H1 (cell line): Measurements from ENCODE around the gene SLC24A4. TPM values are rescaled to one million over a fixed set of nuclear protein-coding genes. Genes with fewer than 3 reads are reported as not detected.

Experiments
- CTCF ChIA-PET: fragments of 300-600 bp; sonication (Branson Sonifier 250); formaldehyde crosslinking; loops from one replicate; lab custom pipeline; 2021; ENCODE audit not compliant: partially characterized antibody; lab: Charles Lee
- POLR2A ChIA-PET: fragments of 300-600 bp; sonication (Branson Sonifier 250); formaldehyde crosslinking; loops from one replicate; lab custom pipeline; 2021; ENCODE audit warnings: inconsistent platforms; ENCODE audit not compliant: partially characterized antibody; lab: Charles Lee
- DNase-seq, 2 experiments: peaks; one replicate each; pipeline versions ENCODE4 v3.0.0 to v3.0.0-alpha.2; 2010 to 2022; ENCODE audit warnings: low spot score in 2 of 2, low read depth in 1 of 2, mixed read lengths in 1 of 2
- FAIRE-seq: peaks from 2 replicates; lab custom pipeline; 2011; peaks lifted over from hg19 to GRCh38; lab: Jason Lieb, UNC
- H2AFZ ChIP-seq: 2 replicates; pipeline ENCODE4 v1.8.1; 2012; ENCODE audit warnings: low read length, inconsistent platforms
- H2AK5ac ChIP-seq: 2 replicates; pipeline ENCODE4 v1.6.1; 2013; ENCODE audit warnings: low read depth, low read length
- H2BK120ac ChIP-seq: replicated peaks from 2 replicates; pipeline ENCODE3; 2013; ENCODE audit warnings: low read depth, low read length, inconsistent platforms
- H2BK12ac ChIP-seq: 2 replicates; pipeline ENCODE4 v1.6.1; 2013; ENCODE audit warnings: low read depth, low read length
- H2BK15ac ChIP-seq: 2 replicates; pipeline ENCODE4 v1.6.1; 2013; ENCODE audit warnings: low read length
- H2BK20ac ChIP-seq: 2 replicates; pipeline ENCODE4 v1.6.1; 2013; ENCODE audit warnings: low read length
- H2BK5ac ChIP-seq: 2 replicates; pipeline ENCODE4 v1.6.1; 2013; ENCODE audit warnings: low read depth, low read length
- H3K14ac ChIP-seq: 2 replicates; pipeline ENCODE4 v1.6.1; 2013; ENCODE audit warnings: inconsistent platforms; ENCODE audit not compliant: insufficient read length
- H3K18ac ChIP-seq: 2 replicates; pipeline ENCODE4 v1.6.1; 2013; ENCODE audit warnings: low read length; ENCODE audit errors: extremely low read depth
- H3K23ac ChIP-seq: 2 replicates; pipeline ENCODE4 v1.6.1; 2013; ENCODE audit warnings: inconsistent platforms; ENCODE audit not compliant: insufficient read length
- H3K23me2 ChIP-seq: 2 replicates; pipeline ENCODE4 v1.6.1; 2013; ENCODE audit warnings: low read depth, low read length
- H3K27ac ChIP-seq: 2 replicates; pipeline ENCODE4 v1.6.1; 2011; ENCODE audit warnings: low read depth, low read length, inconsistent platforms
- H3K27me3 ChIP-seq, 4 experiments: replicated peaks in 1 of 4; 1 replicate in 1 of 4; 2 replicates in 3 of 4; pipeline versions ENCODE4 v1.6.1 to v1.8.1; 2011 to 2013; ENCODE audit warnings: low read length in 3 of 4, mild to moderate bottlenecking in 3 of 4, inconsistent platforms in 2 of 4, mixed read lengths in 2 of 4, moderate library complexity in 1 of 4; ENCODE audit not compliant: control insufficient read depth in 3 of 4, insufficient read depth in 3 of 4; ENCODE audit errors: extremely low read depth in 1 of 4
- H3K36me3 ChIP-seq, 4 experiments: 2 replicates each; pipeline versions ENCODE4 v1.6.1 to v1.8.1; 2011 to 2013; ENCODE audit warnings: mild to moderate bottlenecking in 4 of 4, low read length in 3 of 4, moderate library complexity in 2 of 4, control low read depth in 1 of 4, inconsistent platforms in 1 of 4; ENCODE audit not compliant: insufficient read depth in 4 of 4, control insufficient read depth in 2 of 4
- H3K4ac ChIP-seq: replicated peaks from 2 replicates; pipeline ENCODE3; 2013; ENCODE audit warnings: low read length, low read depth, mixed read lengths, inconsistent platforms; ENCODE audit not compliant: insufficient read length
- H3K4me1 ChIP-seq, 4 experiments: replicated peaks in 1 of 4; 1 replicate in 1 of 4; 2 replicates in 3 of 4; pipeline versions ENCODE4 v1.6.1 to v1.8.1; 2011 to 2013; ENCODE audit warnings: low read length in 3 of 4, inconsistent platforms in 2 of 4, mixed read lengths in 1 of 4; ENCODE audit not compliant: insufficient read depth in 4 of 4, control insufficient read depth in 3 of 4
- H3K4me2 ChIP-seq, 2 experiments: 2 replicates each; pipeline versions ENCODE4 v1.6.1 to v1.8.1; 2011 to 2013; ENCODE audit warnings: low read depth in 2 of 2, low read length in 2 of 2, control low read depth in 1 of 2, inconsistent platforms in 1 of 2, mild to moderate bottlenecking in 1 of 2; ENCODE audit not compliant: insufficient read depth in 1 of 2
- H3K4me3 ChIP-seq, 4 experiments: fragments of 200-600, 300-600 bp in 1 of 4; sonication (generic), shearing (Covaris generic), sonication (Bioruptor Twin) in 1 of 4; 2 replicates each; pipeline versions ENCODE4 v1.5.1 to v1.8.1; 2011 to 2016; ENCODE audit warnings: low read length in 4 of 4, low read depth in 3 of 4, control low read depth in 2 of 4, inconsistent platforms in 2 of 4, mild to moderate bottlenecking in 2 of 4, mixed read lengths in 1 of 4, moderate library complexity in 1 of 4; ENCODE audit not compliant: insufficient read depth in 2 of 4; ENCODE audit errors: extremely low read depth in 1 of 4
- H3K56ac ChIP-seq: replicated peaks from 2 replicates; pipeline ENCODE3; 2013; ENCODE audit warnings: low read depth, mild to moderate bottlenecking, mixed read lengths, low read length, inconsistent platforms; ENCODE audit not compliant: insufficient read length
- H3K79me1 ChIP-seq: 2 replicates; pipeline ENCODE4 v1.6.1; 2013; ENCODE audit warnings: low read depth, low read length, control low read depth
- H3K79me2 ChIP-seq, 2 experiments: 2 replicates each; pipeline versions ENCODE4 v1.6.1 to v1.8.1; 2012 to 2013; ENCODE audit warnings: low read length in 2 of 2, mild to moderate bottlenecking in 2 of 2, inconsistent platforms in 1 of 2; ENCODE audit not compliant: insufficient read depth in 2 of 2, control insufficient read depth in 1 of 2
- H3K9ac ChIP-seq, 4 experiments: replicated peaks in 1 of 4; 1 replicate in 1 of 4; 2 replicates in 3 of 4; pipeline versions ENCODE4 v1.6.1 to v1.8.1; 2011 to 2013; ENCODE audit warnings: low read depth in 3 of 4, low read length in 3 of 4, control low read depth in 2 of 4, mild to moderate bottlenecking in 2 of 4, moderate library complexity in 2 of 4, inconsistent platforms in 1 of 4; ENCODE audit errors: extremely low read depth in 1 of 4
- H3K9me3 ChIP-seq, 2 experiments: 2 replicates each; pipeline versions ENCODE4 v1.6.1 to v1.8.1; 2012 to 2013; ENCODE audit warnings: mild to moderate bottlenecking in 2 of 2, moderate library complexity in 2 of 2, control low read depth in 1 of 2, inconsistent platforms in 1 of 2, low read depth in 1 of 2, low read length in 1 of 2, mixed read lengths in 1 of 2; ENCODE audit not compliant: insufficient read depth in 2 of 2
- H4K20me1 ChIP-seq, 2 experiments: replicated peaks in 1 of 2; 2 replicates each; pipeline versions ENCODE3 to v1.8.1; 2011 to 2013; ENCODE audit warnings: inconsistent platforms in 2 of 2, low read length in 2 of 2, mild to moderate bottlenecking in 1 of 2; ENCODE audit not compliant: insufficient read depth in 2 of 2, control insufficient read depth in 1 of 2
- H4K5ac ChIP-seq: 2 replicates; pipeline ENCODE4 v1.6.1; 2013; ENCODE audit warnings: low read length, low read depth, mixed read lengths, inconsistent platforms; ENCODE audit not compliant: insufficient read length
- H4K8ac ChIP-seq: 2 replicates; pipeline ENCODE4 v1.8.0; 2013; ENCODE audit warnings: mild to moderate bottlenecking, moderate library complexity, low read length, inconsistent platforms; ENCODE audit not compliant: insufficient read depth; ENCODE audit errors: extremely low read depth
- H4K91ac ChIP-seq: replicated peaks from 2 replicates; pipeline ENCODE3; 2013; ENCODE audit warnings: low read length, mixed read lengths, inconsistent platforms; ENCODE audit not compliant: insufficient read length
- ATF3 ChIP-seq: IDR thresholded peaks from 2 replicates; pipeline ENCODE4 v1.6.1; 2011; ENCODE audit warnings: low read depth, mild to moderate bottlenecking, low read length; ENCODE audit not compliant: insufficient read depth
- BRCA1 ChIP-seq: IDR thresholded peaks from 2 replicates; pipeline ENCODE4 v1.6.1; 2012; ENCODE audit warnings: low read depth, low read length, improper control_type of control experiment
- CBX5 ChIP-seq: fragments of 300-800, 300-1000 bp; sonication (generic); IDR thresholded peaks from 2 replicates; pipeline ENCODE4 v1.7.1; 2016; ENCODE audit warnings: antibody characterized with exemption, low read length, low read depth
- GABPA ChIP-seq: IDR thresholded peaks from 2 replicates; pipeline ENCODE4 v1.6.1; 2011; ENCODE audit warnings: mild to moderate bottlenecking, low read length, moderate library complexity, borderline replicate concordance; ENCODE audit not compliant: insufficient read depth
- GTF2F1 ChIP-seq: IDR thresholded peaks from 2 replicates; pipeline ENCODE4 v1.6.1; 2012; ENCODE audit warnings: low read depth, low read length, improper control_type of control experiment, borderline replicate concordance
- KDM1A ChIP-seq: fragments of 200-600, 300-600 bp; sonication (generic); IDR thresholded peaks from 2 replicates; pipeline ENCODE4 v1.7.1; 2016; ENCODE audit warnings: mild to moderate bottlenecking, low read length, borderline replicate concordance
- SP2 ChIP-seq: IDR thresholded peaks from 2 replicates; pipeline ENCODE4 v1.6.1; 2012; ENCODE audit warnings: mild to moderate bottlenecking, low read length, inconsistent platforms
- SUZ12 ChIP-seq: fragments of 200-600 bp; sonication (generic); IDR thresholded peaks from 2 replicates; pipeline ENCODE4 v1.6.1; 2012; ENCODE audit warnings: mild to moderate bottlenecking, inconsistent platforms, low read length, moderate library complexity, mixed read lengths
- YY1 ChIP-seq: IDR thresholded peaks from 2 replicates; pipeline ENCODE4 v1.6.1; 2011; ENCODE audit warnings: low read depth, mild to moderate bottlenecking, low read length
- WGBS, 2 experiments: shearing (Covaris generic) in 1 of 2; methylation state at CpG; one replicate each; pipeline versions ENCODE4 v1.1.6 to v1.1.7; 2013 to 2015; ENCODE audit warnings: low lambda C conversion rate in 2 of 2, mixed read lengths in 2 of 2, inconsistent platforms in 1 of 2, low coverage in 1 of 2, missing lambda C conversion rate in 1 of 2; ENCODE audit not compliant: insufficient replicate concordance in 2 of 2, insufficient coverage in 1 of 2, insufficient read length in 1 of 2; ENCODE audit errors: extremely low coverage in 1 of 2, missing lambda C conversion rate in 1 of 2; 5-methylcytosine and 5-hydroxymethylcytosine counted together
- polyA plus RNA-seq, 7 experiments: library from polyadenylated mRNA; depleted of rRNA in 3 of 7; stranded (reverse) in 5 of 7; unstranded in 2 of 7; fragments of >200 nt in 5 of 7; fragments of 200-250 nt in 2 of 7; gene quantifications; 1 replicate in 5 of 7; 2 replicates in 1 of 7; 4 replicates in 1 of 7; pipeline versions ENCODE4 v1.2.1 to v1.2.3, GENCODE V29; 2011 to 2013; ENCODE audit warnings: missing spikeins in 2 of 7, mixed read lengths in 2 of 7
- total RNA-seq: library from RNA; stranded (reverse); fragmentation: NEBNext Ultra II Directional; extraction: Animal tissue kit (Norgen Biotek cat#: 25700); gene quantifications from 2 replicates; pipeline ENCODE4 v1.2.1, GENCODE V29; 2021
- TF ChIP-seq, protein P1 (sequence below): IDR thresholded peaks from 2 replicates; pipeline ENCODE4 v1.6.1; 2012; ENCODE audit warnings: inconsistent platforms
- TF ChIP-seq, protein P2 (sequence below): IDR thresholded peaks from 2 replicates; pipeline ENCODE4 v1.6.1; 2011; ENCODE audit warnings: low read length, improper control_type of control experiment

SLC24A4 gene
- total and polyA plus RNA-seq, 2 of the 8 experiments (the other 6 are each of a cell fraction or from before 2014, with no cell fraction given) = 0.27 to 0.89 TPM

DNA sequence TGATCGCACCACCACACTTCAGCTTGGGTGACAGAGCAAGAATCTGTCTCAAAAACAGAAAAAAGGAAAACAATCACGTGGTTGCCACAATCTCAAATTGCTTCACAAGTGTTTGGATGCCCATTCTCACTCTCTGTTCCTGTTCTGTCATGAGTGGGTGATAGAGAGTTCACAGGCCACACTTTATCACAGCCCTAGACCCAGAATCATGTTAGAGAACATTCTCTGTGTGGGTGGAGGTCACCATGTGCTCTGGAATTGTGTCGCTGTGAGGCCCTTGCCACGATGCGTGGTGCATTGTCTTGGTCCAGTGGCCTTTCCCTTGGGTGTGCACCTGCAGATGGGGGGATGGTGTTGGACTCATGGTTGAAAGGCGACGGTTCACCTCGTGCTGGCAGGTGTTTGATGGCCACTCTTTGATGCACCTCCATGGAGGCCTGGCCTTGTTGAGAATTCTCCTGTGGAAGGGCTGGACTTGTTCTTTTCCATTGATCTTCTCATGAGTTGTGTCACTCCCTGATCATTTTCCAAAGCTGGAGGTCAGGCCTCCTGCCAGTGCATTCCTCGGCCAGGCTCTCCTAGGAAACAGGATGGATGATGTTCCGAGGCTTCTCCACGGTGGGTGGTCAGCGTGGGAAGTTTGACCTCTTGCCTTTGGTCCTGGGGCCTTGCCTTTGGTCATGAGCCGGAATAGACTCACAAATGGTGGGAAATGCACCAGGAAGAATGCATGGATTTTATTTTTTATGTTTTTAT, 91.9 kb downstream of the SLC24A4 start:
- Histone ChIP-seq H2BK120ac (no peak overlapping the region), H3K27ac (no peak overlapping the region), H4K8ac (no peak overlapping the region), H3K23ac (no peak overlapping the region), H3K23me2 (no peaks in the 10 kb centered on the region), H2AK5ac (no peak overlapping the region), H3K18ac (no peak overlapping the region), H3K4me1 (no peaks in the 10 kb centered on the region), H2AFZ (no peak overlapping the region), H3K4me2 (no peak overlapping the region), H4K91ac (no peak overlapping the region), H3K14ac (no peak overlapping the region), H4K20me1 (no peaks in the 10 kb centered on the region), H2BK15ac (no peak overlapping the region), H3K27me3 (no peaks in the 10 kb centered on the region), H4K5ac (no peak overlapping the region), H3K4ac (no peak overlapping the region), H3K56ac (no peak overlapping the region), H3K4me3 (no peak overlapping the region), H3K79me2 (no peaks in the 10 kb centered on the region), H3K9ac (no peak overlapping the region), H2BK20ac (no peak overlapping the region), H3K36me3 (no peaks in the 10 kb centered on the region), H2BK12ac (no peak overlapping the region), H2BK5ac (no peak overlapping the region), H3K9me3 (no peaks in the 10 kb centered on the region), H3K79me1 (no peaks in the 10 kb centered on the region)
- ChIA-PET CTCF (interaction anchor here (0.7 kb wide), 1 partner anchor 120 kb away, joined by 3 read pairs; no protein-coding TSS in a partner anchor), POLR2A (no interaction called here)
- 92% methylated on average over 13 of the region's 13 CpGs; no CpG with 5 or more reads in 1 of the 2 experiments for WGBS, 2 experiments
- DNase-seq (no peak), FAIRE-seq (no peak)
- TF ChIP-seq, protein P1, sequence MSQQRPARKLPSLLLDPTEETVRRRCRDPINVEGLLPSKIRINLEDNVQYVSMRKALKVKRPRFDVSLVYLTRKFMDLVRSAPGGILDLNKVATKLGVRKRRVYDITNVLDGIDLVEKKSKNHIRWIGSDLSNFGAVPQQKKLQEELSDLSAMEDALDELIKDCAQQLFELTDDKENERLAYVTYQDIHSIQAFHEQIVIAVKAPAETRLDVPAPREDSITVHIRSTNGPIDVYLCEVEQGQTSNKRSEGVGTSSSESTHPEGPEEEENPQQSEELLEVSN = no peak
- no peak for TF ChIP-seq ATF3
- no peak for TF ChIP-seq BRCA1
- TF ChIP-seq KDM1A = no peak
- no peak for TF ChIP-seq YY1
- no peak for TF ChIP-seq SUZ12
- TF ChIP-seq, protein P2, sequence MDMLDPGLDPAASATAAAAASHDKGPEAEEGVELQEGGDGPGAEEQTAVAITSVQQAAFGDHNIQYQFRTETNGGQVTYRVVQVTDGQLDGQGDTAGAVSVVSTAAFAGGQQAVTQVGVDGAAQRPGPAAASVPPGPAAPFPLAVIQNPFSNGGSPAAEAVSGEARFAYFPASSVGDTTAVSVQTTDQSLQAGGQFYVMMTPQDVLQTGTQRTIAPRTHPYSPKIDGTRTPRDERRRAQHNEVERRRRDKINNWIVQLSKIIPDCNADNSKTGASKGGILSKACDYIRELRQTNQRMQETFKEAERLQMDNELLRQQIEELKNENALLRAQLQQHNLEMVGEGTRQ = no peak
- no peak for TF ChIP-seq GTF2F1
- TF ChIP-seq CBX5 = no peak
- TF ChIP-seq SP2 = no peak
- TF ChIP-seq GABPA = no peak
